Fibroblast of lung (primary cell): Measurements from ENCODE around the gene PCDH7. TPM values are rescaled to one million over a fixed set of nuclear protein-coding genes. Genes with fewer than 3 reads are reported as not detected.

ENCODE experiments used
- DNase-seq, 2 donors: peaks; one replicate each; pipeline versions ENCODE4 v3.0.0 to v3.0.0-alpha.2; 2010; ENCODE audit warnings: low read depth in 2 of 2
- H2AFZ ChIP-seq: 2 replicates; pipeline ENCODE4 v1.5.1; 2012; ENCODE audit warnings: low read length, control low read depth, inconsistent platforms
- H3K27ac ChIP-seq: 2 replicates; pipeline ENCODE4 v1.5.1; 2011; ENCODE audit warnings: low read length, control low read depth; ENCODE audit not compliant: insufficient read depth
- H3K27me3 ChIP-seq: 2 replicates; pipeline ENCODE4 v1.5.1; 2011; ENCODE audit warnings: mild to moderate bottlenecking, low read length; ENCODE audit not compliant: control insufficient read depth, insufficient read depth
- H3K36me3 ChIP-seq: 2 replicates; pipeline ENCODE4 v1.5.1; 2011; ENCODE audit warnings: low read length; ENCODE audit not compliant: control insufficient read depth, insufficient read depth
- H3K4me1 ChIP-seq: 2 replicates; pipeline ENCODE4 v1.5.1; 2011; ENCODE audit warnings: low read length; ENCODE audit not compliant: control insufficient read depth, insufficient read depth; ENCODE audit errors: extremely low read depth
- H3K4me2 ChIP-seq: 2 replicates; pipeline ENCODE4 v1.5.1; 2011; ENCODE audit warnings: low read length, control low read depth; ENCODE audit not compliant: insufficient read depth; ENCODE audit errors: extremely low read depth
- H3K4me3 ChIP-seq, 4 experiments: fragments of 200-600 bp in 1 of 4; sonication (generic) in 1 of 4; replicated peaks in 1 of 4; 2 replicates each; pipeline ENCODE4 v1.5.1; 2011 to 2016; ENCODE audit warnings: low read length in 4 of 4, low read depth in 3 of 4, mild to moderate bottlenecking in 3 of 4, control low read depth in 2 of 4, inconsistent platforms in 1 of 4, mixed read lengths in 1 of 4; ENCODE audit not compliant: insufficient read depth in 1 of 4; ENCODE audit errors: control extremely low read depth in 1 of 4
- H3K79me2 ChIP-seq: 2 replicates; pipeline ENCODE4 v1.5.1; 2012; ENCODE audit warnings: mild to moderate bottlenecking, low read length, inconsistent platforms; ENCODE audit not compliant: control insufficient read depth, insufficient read depth
- H3K9ac ChIP-seq: 2 replicates; pipeline ENCODE4 v1.5.1; 2011; ENCODE audit warnings: mild to moderate bottlenecking, low read length, control low read depth; ENCODE audit not compliant: insufficient read depth
- H3K9me3 ChIP-seq: 2 replicates; pipeline ENCODE4 v1.5.1; 2012; ENCODE audit warnings: low read depth, low read length; ENCODE audit not compliant: control insufficient read depth, insufficient read depth
- H4K20me1 ChIP-seq: 2 replicates; pipeline ENCODE4 v1.5.1; 2011; ENCODE audit warnings: low read length; ENCODE audit not compliant: control insufficient read depth, insufficient read depth; ENCODE audit errors: extremely low read depth
- CTCF ChIP-seq, 2 donors: IDR thresholded peaks in 1 of 2; conservative IDR thresholded peaks in 1 of 2; 1 replicate in 1 of 2; 2 replicates in 1 of 2; pipeline ENCODE4 v1.5.1; 2011 to 2012; ENCODE audit warnings: low read length in 2 of 2, control low read depth in 1 of 2, inconsistent platforms in 1 of 2, low read depth in 1 of 2, mild to moderate bottlenecking in 1 of 2
- EZH2 ChIP-seq: IDR thresholded peaks from 2 replicates; pipeline ENCODE4 v1.5.1; 2012; ENCODE audit warnings: low read length, control low read depth, mild to moderate bottlenecking; ENCODE audit errors: missing control alignments
- polyA plus RNA-seq, 2 donors: library from polyadenylated mRNA; depleted of rRNA in 1 of 2; stranded (reverse) in 1 of 2; unstranded in 1 of 2; fragments of >200 nt; gene quantifications; 2 replicates each; pipeline ENCODE4 v1.2.1, GENCODE V29; 2011 to 2012; ENCODE audit warnings: missing spikeins in 1 of 2
- total RNA-seq: library from RNA; depleted of rRNA; stranded (reverse); fragments of >200 nt; gene quantifications from 2 replicates; pipeline ENCODE4 v1.2.1, GENCODE V29; 2014

Gene PCDH7
- total and polyA plus RNA-seq, 2 donors (not counting 1 experiment from before 2014, with no cell fraction given), result 2.3 to 21.4 TPM

- TF ChIP-seq CTCF (conservative IDR thresholded peaks at IDR 0.05 in 1 of 2, IDR thresholded peaks at IDR 0.05 in 1 of 2; ENCODE audit: low read depth in 1 of 2, low read length in 2 of 2) (no peak), EZH2 (no peak)
- no peak overlapping the region for H3K27ac ChIP-seq
- H3K9ac ChIP-seq, result no peak overlapping the region
- H3K9me3 ChIP-seq, result no peaks in the 10 kb centered on the region
- H3K79me2 ChIP-seq, result no peaks in the 10 kb centered on the region
- H3K4me2 ChIP-seq, result no peak overlapping the region
- H4K20me1 ChIP-seq, result no peaks in the 10 kb centered on the region
- H3K4me3 ChIP-seq, result no peak overlapping the region
- H3K27me3 ChIP-seq, result no peaks in the 10 kb centered on the region
- H3K36me3 ChIP-seq, result no peaks in the 10 kb centered on the region
- DNase-seq, result no peak
- no peaks in the 10 kb centered on the region for H3K4me1 ChIP-seq
- no peak overlapping the region for H2AFZ ChIP-seq
Observed at GRCh38 chr4:30770812-30771211, 50.6 kb downstream of the PCDH7 start.

- Histone ChIP-seq H3K9ac (no peak overlapping the region), H3K27ac (no peak overlapping the region), H3K4me2 (no peak overlapping the region), H3K79me2 (no peaks in the 10 kb centered on the region), H3K36me3 (no peaks in the 10 kb centered on the region), H3K9me3 (no peaks in the 10 kb centered on the region), H3K27me3 (no peaks in the 10 kb centered on the region), H3K4me1 (no peaks in the 10 kb centered on the region), H4K20me1 (no peaks in the 10 kb centered on the region), H2AFZ (no peak overlapping the region), H3K4me3 (no peak overlapping the region)
- TF ChIP-seq EZH2 (no peak), CTCF (conservative IDR thresholded peaks at IDR 0.05 in 1 of 2, IDR thresholded peaks at IDR 0.05 in 1 of 2; ENCODE audit: low read depth in 1 of 2, low read length in 2 of 2) (no peak)
- peak in 1 of 2 donors; percentile 36 for DNase-seq
Observed at GRCh38 chr4:30776451-30776850, 56.3 kb downstream of the PCDH7 start.

- Histone ChIP-seq H3K4me2 (no peak overlapping the region), H3K27ac (no peak overlapping the region), H2AFZ (no peak overlapping the region), H3K9ac (no peak overlapping the region), H4K20me1 (no peaks in the 10 kb centered on the region), H3K79me2 (no peaks in the 10 kb centered on the region), H3K36me3 (no peaks in the 10 kb centered on the region), H3K4me3 (no peak overlapping the region), H3K9me3 (no peaks in the 10 kb centered on the region), H3K27me3 (no peaks in the 10 kb centered on the region), H3K4me1 (no peaks in the 10 kb centered on the region)
- no peak for TF ChIP-seq CTCF (conservative IDR thresholded peaks at IDR 0.05 in 1 of 2, IDR thresholded peaks at IDR 0.05 in 1 of 2; ENCODE audit: low read depth in 1 of 2, low read length in 2 of 2)
- DNase-seq, result peak in 1 of 2 donors; percentile 60
Observed at GRCh38 chr4:30776921-30777415, 56.8 kb downstream of the PCDH7 start.
